Right atrium auricular region (tissue), 2 donors: ENCODE data around the gene P3H4. TPM values are rescaled to one million over a fixed set of nuclear protein-coding genes. Genes with fewer than 3 reads are reported as not detected.

ENCODE experiments used
- DNase-seq: peaks from one replicate; pipeline ENCODE4 v3.0.0-alpha.2; 2019; ENCODE audit warnings: low spot score
- H3K27ac ChIP-seq, 2 donors: fragments of 200-600 bp; sonication (generic); 1 replicate in 1 of 2; 2 replicates in 1 of 2; pipeline ENCODE4 v1.5.1; 2016 to 2019
- H3K27me3 ChIP-seq, 2 donors: fragments of 200-600 bp; sonication (generic); one replicate each; pipeline versions ENCODE4 v1.5.1 to v1.6.0; 2017 to 2019
- H3K36me3 ChIP-seq: fragments of 200-600 bp; sonication (generic); one replicate; pipeline ENCODE4 v1.5.1; 2016
- H3K4me1 ChIP-seq, 2 donors: fragments of 200-600 bp; sonication (generic); one replicate each; pipeline versions ENCODE4 v1.5.1 to v1.6.0; 2017 to 2019
- H3K4me3 ChIP-seq, 2 donors: fragments of 200-600 bp; sonication (generic); 1 replicate in 1 of 2; 2 replicates in 1 of 2; pipeline ENCODE4 v1.5.1; 2017 to 2019; ENCODE audit warnings: mild to moderate bottlenecking in 1 of 2, moderate library complexity in 1 of 2
- H3K9me3 ChIP-seq, 2 donors: fragments of 200-600 bp; sonication (generic); one replicate each; pipeline ENCODE4 v1.5.1; 2019
- total RNA-seq, 2 donors: library from RNA; depleted of rRNA; stranded (reverse); fragments of >200 nt; gene quantifications; one replicate each; pipeline ENCODE4 v1.1.0, GENCODE V29; 2016
- TF ChIP-seq, protein P1 (sequence below), 2 donors: fragments of 200-600 bp; sonication (generic); IDR thresholded peaks; one replicate each; pipeline ENCODE4 v1.5.1; 2019; ENCODE audit warnings: antibody characterized with exemption in 2 of 2

P3H4 gene
- total RNA-seq, 2 donors from 2014 or later = 15.4 to 16.2 TPM

DNA sequence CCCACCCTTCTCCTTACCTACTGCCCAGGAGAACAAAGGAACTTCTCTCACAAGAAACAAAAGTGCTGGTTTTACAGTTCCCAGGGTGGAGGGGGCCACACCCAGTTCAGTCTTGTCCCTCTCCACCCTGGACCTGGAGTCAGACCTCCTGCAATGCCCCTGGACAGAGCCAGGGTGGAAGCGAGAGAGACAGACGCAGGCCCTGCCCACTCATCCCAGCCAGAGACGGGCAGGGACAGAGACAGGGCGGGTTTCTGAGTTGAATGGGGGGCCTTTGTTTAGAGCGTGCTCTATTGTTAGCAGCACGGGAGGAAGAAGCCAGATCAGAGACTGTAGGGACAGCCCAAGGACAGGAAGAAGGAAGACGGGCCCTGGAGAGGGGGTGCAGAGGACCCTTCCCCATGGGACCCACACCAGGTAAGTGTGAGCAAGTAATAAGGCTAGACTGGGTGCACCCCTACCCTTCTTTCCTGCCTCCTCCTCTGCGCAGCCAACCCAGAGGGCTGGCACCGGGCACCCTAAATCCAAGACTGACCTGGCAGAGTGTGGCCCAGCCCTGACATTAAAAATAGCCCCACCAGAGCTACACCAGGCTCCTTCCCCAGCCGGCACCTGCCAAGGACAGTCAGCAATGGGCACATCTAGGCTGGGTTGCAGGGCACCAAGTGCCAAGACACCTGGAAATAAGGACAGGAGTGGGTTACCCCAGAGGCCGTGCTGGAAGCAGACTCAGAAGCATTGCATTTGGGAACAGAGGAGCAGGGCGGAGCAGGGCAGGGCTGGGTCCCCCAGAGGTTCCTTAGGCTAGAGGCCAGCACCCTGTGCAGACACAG, 36.1 kb downstream of the P3H4 start:
- Histone ChIP-seq H3K4me3 (no peak overlapping the region), H3K36me3 (peaks cover 24% of the 10 kb centered on the region), H3K27me3 (no peaks in the 10 kb centered on the region), H3K27ac (peak overlapping the region; percentile 97), H3K9me3 (no peaks in the 10 kb centered on the region), H3K4me1 (peaks cover 0 to 84% of the 10 kb centered on the region in 2 donors)
- TF ChIP-seq, protein P1, sequence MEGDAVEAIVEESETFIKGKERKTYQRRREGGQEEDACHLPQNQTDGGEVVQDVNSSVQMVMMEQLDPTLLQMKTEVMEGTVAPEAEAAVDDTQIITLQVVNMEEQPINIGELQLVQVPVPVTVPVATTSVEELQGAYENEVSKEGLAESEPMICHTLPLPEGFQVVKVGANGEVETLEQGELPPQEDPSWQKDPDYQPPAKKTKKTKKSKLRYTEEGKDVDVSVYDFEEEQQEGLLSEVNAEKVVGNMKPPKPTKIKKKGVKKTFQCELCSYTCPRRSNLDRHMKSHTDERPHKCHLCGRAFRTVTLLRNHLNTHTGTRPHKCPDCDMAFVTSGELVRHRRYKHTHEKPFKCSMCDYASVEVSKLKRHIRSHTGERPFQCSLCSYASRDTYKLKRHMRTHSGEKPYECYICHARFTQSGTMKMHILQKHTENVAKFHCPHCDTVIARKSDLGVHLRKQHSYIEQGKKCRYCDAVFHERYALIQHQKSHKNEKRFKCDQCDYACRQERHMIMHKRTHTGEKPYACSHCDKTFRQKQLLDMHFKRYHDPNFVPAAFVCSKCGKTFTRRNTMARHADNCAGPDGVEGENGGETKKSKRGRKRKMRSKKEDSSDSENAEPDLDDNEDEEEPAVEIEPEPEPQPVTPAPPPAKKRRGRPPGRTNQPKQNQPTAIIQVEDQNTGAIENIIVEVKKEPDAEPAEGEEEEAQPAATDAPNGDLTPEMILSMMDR (IDR thresholded peaks at IDR 0.05) = no peak
- no peak for DNase-seq

DNA sequence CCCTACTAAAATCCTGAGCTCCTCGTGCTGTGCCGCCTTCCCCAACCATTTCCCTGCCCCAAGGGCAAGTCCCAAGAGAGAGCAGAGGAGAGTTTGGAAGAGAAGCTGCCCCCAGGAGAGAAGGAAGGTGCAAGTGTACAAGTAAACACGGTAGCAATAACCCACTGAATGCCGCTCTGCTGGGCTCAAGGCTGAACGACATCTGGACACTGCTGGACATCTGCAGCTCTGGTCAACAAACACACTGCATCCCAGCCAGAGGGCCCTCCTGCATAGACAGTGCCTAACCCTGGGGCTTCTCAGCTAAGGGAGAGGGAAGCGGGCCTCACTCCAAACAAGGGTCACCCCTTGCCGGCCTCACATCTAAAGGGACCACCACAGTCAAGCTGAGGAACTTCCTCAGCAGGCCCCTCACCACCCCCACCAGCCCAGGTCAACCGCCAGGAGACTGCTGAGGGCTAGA, 38.0 kb downstream of the P3H4 start:
- Histone ChIP-seq H3K4me3 (no peak overlapping the region), H3K36me3 (peaks cover 42% of the 10 kb centered on the region), H3K4me1 (peaks cover 0 to 65% of the 10 kb centered on the region in 2 donors), H3K27me3 (no peaks in the 10 kb centered on the region), H3K9me3 (no peaks in the 10 kb centered on the region), H3K27ac (peak overlapping the region; percentile 97)
- TF ChIP-seq, protein P1 (IDR thresholded peaks at IDR 0.05) = no peak
- DNase-seq = no peak

DNA sequence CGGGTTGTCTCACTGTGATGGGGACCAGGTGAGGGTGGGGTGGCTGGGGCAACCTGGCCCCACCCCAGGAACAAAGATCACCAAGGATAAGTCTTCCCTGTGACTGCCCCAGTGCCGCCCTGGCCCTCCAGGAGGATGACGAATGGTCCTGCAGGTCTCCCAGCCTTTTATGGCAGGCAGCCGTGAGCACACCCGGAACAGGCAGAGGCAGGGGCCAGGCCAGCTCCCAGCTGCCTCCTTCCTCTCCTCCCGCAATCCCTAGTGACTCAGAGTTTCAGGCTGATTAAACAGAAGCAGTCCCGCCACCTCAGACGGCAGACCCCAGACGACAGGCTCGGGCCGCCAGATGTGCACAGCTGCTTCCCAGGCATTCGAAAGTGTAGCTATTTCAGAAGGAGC, 38.6 kb downstream of the P3H4 start:
- Histone ChIP-seq H3K9me3 (no peaks in the 10 kb centered on the region), H3K36me3 (peaks cover 48% of the 10 kb centered on the region), H3K27me3 (no peaks in the 10 kb centered on the region), H3K4me1 (peaks cover 0 to 62% of the 10 kb centered on the region in 2 donors), H3K27ac (peak overlapping the region; percentile 97), H3K4me3 (no peak overlapping the region)
- peak; percentile 79 for DNase-seq
- TF ChIP-seq, protein P1 (IDR thresholded peaks at IDR 0.05) = no peak

DNA sequence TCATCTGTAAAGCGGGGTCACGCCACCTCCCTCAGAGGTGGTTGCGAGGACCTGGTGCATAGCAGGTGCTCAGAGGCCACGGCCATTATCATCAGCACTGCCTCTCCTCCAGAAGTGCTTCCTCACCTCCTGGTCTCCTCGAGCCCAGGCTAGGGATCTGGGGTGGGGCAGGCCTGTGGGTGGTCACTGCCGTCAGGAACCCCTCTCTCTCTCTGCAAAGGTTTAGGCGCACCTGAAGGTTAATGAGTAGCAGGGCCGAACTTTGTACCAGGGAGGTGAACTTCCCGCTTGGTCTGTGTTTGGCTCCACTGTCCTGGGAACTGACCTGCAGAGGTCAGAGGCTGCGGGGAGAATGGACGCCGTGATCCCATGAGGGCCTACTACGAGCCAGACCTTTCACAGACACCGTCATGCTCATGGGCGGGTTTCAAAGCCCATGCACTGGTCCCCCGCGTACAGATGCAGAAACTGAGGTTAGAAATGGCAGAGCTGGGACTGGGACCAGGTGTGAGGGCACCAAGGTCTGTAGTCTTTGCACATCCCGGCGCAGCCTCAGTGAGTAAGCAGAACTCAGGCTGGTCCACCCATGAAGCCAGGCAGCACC, 39.1 kb downstream of the P3H4 start:
- H3K27me3 ChIP-seq = no peaks in the 10 kb centered on the region
- peak overlapping the region; percentile 97 for H3K27ac ChIP-seq
- TF ChIP-seq, protein P1 (IDR thresholded peaks at IDR 0.05) = no peak
- H3K4me1 ChIP-seq = peaks cover 0 to 57% of the 10 kb centered on the region in 2 donors
- peaks cover 53% of the 10 kb centered on the region for H3K36me3 ChIP-seq
- no peak for DNase-seq
- H3K9me3 ChIP-seq = no peaks in the 10 kb centered on the region
- H3K4me3 ChIP-seq = no peak overlapping the region

DNA sequence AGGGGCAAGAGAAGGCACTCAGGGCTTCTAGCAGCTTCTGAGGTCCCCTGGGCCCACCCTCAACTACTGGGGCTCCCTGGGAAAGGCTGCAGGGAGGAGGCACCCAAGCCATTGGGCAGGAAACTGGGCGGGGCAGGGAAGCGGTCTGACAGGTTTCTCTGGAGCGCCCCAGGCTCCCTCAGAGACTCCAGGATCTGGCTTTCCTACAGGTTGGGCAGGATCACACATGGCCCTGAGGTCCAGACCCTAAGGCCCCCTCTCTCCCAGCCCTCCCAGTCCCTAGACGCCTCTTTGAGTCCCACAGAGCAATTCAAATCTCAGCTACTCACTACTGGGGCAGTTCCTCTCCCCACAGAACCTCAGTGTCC, 39.5 kb downstream of the P3H4 start:
- Histone ChIP-seq H3K9me3 (no peaks in the 10 kb centered on the region), H3K4me3 (no peak overlapping the region), H3K27me3 (no peaks in the 10 kb centered on the region), H3K27ac (peak overlapping the region; percentile 97), H3K4me1 (peaks cover 0 to 52% of the 10 kb centered on the region in 2 donors), H3K36me3 (peaks cover 58% of the 10 kb centered on the region)
- DNase-seq = no peak
- TF ChIP-seq, protein P1 (IDR thresholded peaks at IDR 0.05) = no peak
